Anterior cingulate cortex (tissue), 58 donors: ENCODE data around the gene SPATA17.

Source experiments
- DNase-seq, 58 donors: peaks; one replicate each; lab custom pipeline; 2025; lab: John Stamatoyannopoulos, UW

SPATA17 gene

DNA sequence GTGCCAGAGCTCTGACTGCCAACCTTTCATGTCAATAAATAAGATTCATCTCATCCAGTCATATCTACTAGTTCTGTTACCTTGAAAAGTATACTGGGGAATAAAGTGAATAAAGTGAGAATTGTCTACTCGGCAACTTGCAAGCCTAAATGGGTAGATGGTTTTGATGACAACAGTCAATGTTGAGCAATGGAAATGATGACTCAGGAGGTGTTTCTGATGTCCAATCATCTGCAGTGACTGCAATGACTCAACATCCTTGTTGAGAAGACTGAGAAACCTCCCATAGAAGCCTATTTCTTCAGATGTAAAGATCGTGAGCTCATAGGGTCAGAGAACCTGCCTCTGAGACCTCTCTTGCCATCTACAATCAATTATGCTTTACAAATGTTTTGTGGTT lies 276.4 kb downstream of the SPATA17 start:
- DNase-seq = no peak

GRCh38 chr1:217910203-217910602 lies 279.1 kb downstream of the SPATA17 start:
- no peak for DNase-seq

DNA sequence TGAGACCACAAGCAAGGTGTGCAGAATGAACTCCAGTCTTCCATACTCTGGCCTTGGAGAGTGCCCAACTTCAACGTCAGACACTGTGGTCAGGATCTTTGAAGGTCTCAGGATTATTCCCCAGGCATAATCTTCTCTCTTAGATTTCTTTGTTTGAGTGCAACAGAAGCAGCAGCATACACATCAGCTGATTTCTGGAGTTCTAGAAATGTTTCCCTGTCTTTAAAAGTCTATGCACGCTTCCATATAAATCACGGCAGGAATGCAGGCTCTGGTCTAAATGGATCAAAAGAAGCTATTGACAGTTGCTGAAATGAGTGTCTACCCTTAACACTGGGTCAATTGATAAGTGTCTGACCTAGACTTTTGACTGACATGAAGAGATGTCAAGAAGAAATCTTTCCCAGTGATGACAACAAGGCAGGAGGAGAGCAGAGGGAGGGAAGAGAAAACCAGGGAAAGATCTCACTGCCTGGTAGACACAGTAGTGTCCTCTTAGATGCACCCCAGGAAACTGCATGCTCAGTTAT lies 279.7 kb downstream of the SPATA17 start:
- no peak for DNase-seq

DNA sequence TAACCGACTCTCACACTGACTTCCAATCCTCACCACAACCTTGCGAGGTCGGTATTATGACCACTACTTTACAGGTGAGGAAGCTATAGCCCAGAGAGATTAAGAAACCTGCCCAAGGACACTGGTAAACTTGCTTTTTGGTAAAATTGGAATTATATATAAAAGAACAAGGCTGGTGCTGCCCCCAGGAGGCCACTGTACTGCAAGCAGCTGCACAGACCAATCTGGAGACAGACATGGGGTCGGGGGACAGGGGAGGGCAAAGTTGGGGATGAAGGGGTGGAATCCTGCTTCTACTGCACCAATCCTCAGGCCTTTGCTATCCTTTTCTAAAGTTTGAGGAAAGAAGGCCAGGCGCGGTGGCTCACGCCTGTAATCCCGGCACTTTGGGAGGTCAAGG lies 280.8 kb downstream of the SPATA17 start:
- no peak for DNase-seq

GRCh38 chr1:217917281-217917887 lies 286.2 kb downstream of the SPATA17 start:
- DNase-seq = no peak

DNA sequence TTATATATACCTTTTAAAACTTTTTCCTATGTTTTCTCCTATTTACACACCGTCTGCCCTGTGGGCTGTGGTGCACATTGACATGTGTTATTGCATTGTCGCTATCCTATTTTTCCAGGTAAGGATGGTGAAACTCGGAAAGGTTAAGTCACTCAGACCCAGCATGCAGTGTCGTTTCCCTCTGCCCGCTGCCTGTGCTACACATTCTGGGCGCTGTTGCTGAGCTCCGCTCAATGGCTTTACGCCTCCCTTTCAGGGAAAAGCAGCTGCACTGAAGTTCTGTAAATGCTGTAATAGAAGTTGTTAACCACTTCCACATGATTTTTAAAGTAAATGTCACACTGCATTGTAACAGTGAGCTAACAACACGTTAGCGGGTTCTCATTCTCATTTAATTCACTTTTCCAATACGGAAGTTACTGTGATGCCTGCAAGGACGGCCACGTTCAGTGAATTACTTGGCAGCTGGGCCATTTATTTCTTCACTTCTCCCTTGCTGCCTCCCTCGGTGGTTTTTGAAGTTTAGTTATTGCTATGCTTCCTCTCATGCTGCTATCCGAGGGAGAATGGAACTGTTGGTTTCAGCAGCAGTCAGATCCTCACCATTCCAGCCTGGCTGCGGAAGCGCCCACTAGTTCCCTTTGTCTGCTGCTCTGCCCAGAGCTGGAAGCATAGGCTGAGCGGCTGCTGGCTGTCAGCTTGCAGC lies 288.7 kb downstream of the SPATA17 start:
- DNase-seq = peak in 7 of 58 donors; percentile 3 to 53 (median 14)
